Measurements from ENCODE around the gene HOXB5. TPM values are rescaled to one million over a fixed set of nuclear protein-coding genes. Genes with fewer than 3 reads are reported as not detected.

HOXB5 gene
- total RNA-seq, 1 donor from 2014 or later: not detected

GRCh38 chr17:48627623-48628521 is 34.3 kb upstream of the HOXB5 start:
- Mint-ChIP-seq H3K27me3 (ENCODE audit: low read depth, unreplicated experiment) (peaks cover 87% of the 10 kb centered on the region), H3K4me1 (ENCODE audit: low read depth, unreplicated experiment) (no peaks in the 10 kb centered on the region), H3K9me3 (ENCODE audit: unreplicated experiment) (peaks cover 16% of the 10 kb centered on the region), H3K27ac (ENCODE audit: unreplicated experiment) (no peak overlapping the region), H3K36me3 (ENCODE audit: low read depth, unreplicated experiment) (peaks cover 9% of the 10 kb centered on the region), H3K4me3 (ENCODE audit: unreplicated experiment) (no peak overlapping the region)
- FAIRE-seq (no peak), DNase-seq (ENCODE audit: low read depth) (no peak)
- Histone ChIP-seq H3K27ac (ENCODE audit: low read depth, low read length) (no peak overlapping the region), H2AFZ (ENCODE audit: low read depth, low read length) (no peak overlapping the region), H3K9me3 (ENCODE audit: insufficient read depth, low read depth, low read length) (peaks cover 9% of the 10 kb centered on the region), H3K4me3 (ENCODE audit: insufficient read depth, low read depth, low read length) (no peak overlapping the region), H3K79me2 (ENCODE audit: insufficient read depth, low read length) (no peaks in the 10 kb centered on the region), H4K20me1 (ENCODE audit: insufficient read depth, low read length) (no peaks in the 10 kb centered on the region), H3K27me3 (ENCODE audit: insufficient read depth, low read length) (peaks cover 97% of the 10 kb centered on the region), H3K9ac (ENCODE audit: low read length) (no peak overlapping the region), H3K4me2 (ENCODE audit: low read length) (no peak overlapping the region), H3K36me3 (ENCODE audit: insufficient read depth, low read length) (no peaks in the 10 kb centered on the region), H3K4me1 (ENCODE audit: insufficient read depth, low read length) (peaks cover 11% of the 10 kb centered on the region)
- TF ChIP-seq EZH2 (IDR thresholded peaks at IDR 0.05; ENCODE audit: insufficient read depth, low read length): no peak
- TF ChIP-seq CTCF (IDR thresholded peaks at IDR 0.05; ENCODE audit: insufficient read depth, low read depth, low read length): no peak

- H3K4me3 Mint-ChIP-seq (ENCODE audit: unreplicated experiment): no peak overlapping the region
- H3K36me3 ChIP-seq (ENCODE audit: insufficient read depth, low read length): no peaks in the 10 kb centered on the region
- H3K27ac ChIP-seq (ENCODE audit: low read depth, low read length): no peak overlapping the region
- TF ChIP-seq EZH2 (IDR thresholded peaks at IDR 0.05; ENCODE audit: insufficient read depth, low read length): no peak
- TF ChIP-seq CTCF (IDR thresholded peaks at IDR 0.05; ENCODE audit: insufficient read depth, low read depth, low read length): no peak
- no peak overlapping the region for H3K9ac ChIP-seq (ENCODE audit: low read length)
- peaks cover 97% of the 10 kb centered on the region for H3K27me3 ChIP-seq (ENCODE audit: insufficient read depth, low read length)
- H3K4me2 ChIP-seq (ENCODE audit: low read length): no peak overlapping the region
- peaks cover 5% of the 10 kb centered on the region for H3K9me3 ChIP-seq (ENCODE audit: insufficient read depth, low read depth, low read length)
- no peaks in the 10 kb centered on the region for H3K79me2 ChIP-seq (ENCODE audit: insufficient read depth, low read length)
- peaks cover 87% of the 10 kb centered on the region for H3K27me3 Mint-ChIP-seq (ENCODE audit: low read depth, unreplicated experiment)
- H3K4me1 ChIP-seq (ENCODE audit: insufficient read depth, low read length): peaks cover 11% of the 10 kb centered on the region
- no peak for FAIRE-seq
- H3K27ac Mint-ChIP-seq (ENCODE audit: unreplicated experiment): peak overlapping the region; percentile 78
- no peak for DNase-seq (ENCODE audit: low read depth)
- no peak overlapping the region for H2AFZ ChIP-seq (ENCODE audit: low read depth, low read length)
- H4K20me1 ChIP-seq (ENCODE audit: insufficient read depth, low read length): no peaks in the 10 kb centered on the region
- no peaks in the 10 kb centered on the region for H3K4me1 Mint-ChIP-seq (ENCODE audit: low read depth, unreplicated experiment)
- peaks cover 23% of the 10 kb centered on the region for H3K9me3 Mint-ChIP-seq (ENCODE audit: unreplicated experiment)
- H3K36me3 Mint-ChIP-seq (ENCODE audit: low read depth, unreplicated experiment): peaks cover 5% of the 10 kb centered on the region
- H3K4me3 ChIP-seq (ENCODE audit: insufficient read depth, low read depth, low read length): no peak overlapping the region
Observed at GRCh38 chr17:48627118-48627597, 33.6 kb upstream of the HOXB5 start.
